Endometrium (tissue), 2 donors: ENCODE data around the gene SLC40A1.

Source experiments
- FAIRE-seq: peaks from 2 replicates; lab custom pipeline; 2012; peaks lifted over from hg19 to GRCh38; lab: Jason Lieb, UNC
- donor health status: control.
- donor health status: control.

The SLC40A1 gene

DNA sequence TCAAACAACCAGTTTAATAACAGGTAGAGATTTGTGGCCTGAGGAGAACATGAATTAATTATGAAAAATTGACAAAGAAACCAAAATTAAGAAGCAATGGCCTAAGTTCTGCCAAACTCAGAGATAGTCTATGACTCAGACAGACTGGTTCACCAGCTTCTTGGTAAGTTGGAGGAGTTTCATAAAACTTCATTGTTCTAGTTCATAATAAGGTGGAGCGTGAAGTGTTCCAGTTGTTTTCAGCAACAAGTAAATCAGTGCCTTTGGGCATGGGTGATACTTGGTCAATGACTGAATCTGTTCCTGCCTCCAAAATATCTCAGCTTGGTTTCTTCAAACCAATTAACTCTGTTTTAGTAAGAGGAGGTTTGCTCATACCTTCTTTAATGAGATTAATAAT lies 40.0 kb downstream of the SLC40A1 start:
- FAIRE-seq: no peak

DNA sequence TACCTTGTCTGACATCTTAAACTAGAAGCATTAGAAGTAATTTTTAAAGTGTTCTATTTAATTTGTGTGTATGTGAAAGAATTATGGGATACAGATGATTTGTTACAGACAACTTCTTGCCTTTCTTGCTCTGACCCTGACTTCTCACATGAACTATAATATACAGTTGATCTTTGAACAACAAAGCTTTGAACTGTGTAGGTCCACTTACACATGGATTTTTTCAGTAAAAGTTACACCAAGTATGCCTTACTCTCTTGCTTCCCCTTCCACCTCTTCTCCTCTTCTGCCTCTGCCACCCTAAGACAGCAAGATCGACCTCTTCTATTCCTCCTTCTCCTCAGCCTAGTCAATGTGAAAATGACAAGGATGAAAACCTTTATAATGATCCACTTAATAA lies 42.2 kb downstream of the SLC40A1 start:
- no peak for FAIRE-seq

DNA sequence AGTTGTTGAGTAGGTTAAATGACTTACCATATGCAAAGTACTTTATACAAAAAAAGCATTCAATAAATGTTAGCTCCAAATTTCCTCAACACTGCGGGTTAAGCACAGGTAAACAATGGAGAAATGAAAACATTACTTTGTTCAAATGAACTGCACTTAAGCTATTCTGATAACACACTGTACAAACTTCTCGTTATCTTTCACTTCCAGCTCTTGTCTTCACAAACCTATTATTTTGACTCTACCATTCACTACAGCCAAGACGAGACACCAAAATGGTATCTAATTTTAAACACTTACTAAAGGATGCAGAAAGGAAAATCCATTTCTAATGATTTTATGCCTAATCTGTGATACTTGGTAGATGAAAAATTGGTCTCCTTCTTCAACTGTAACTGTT lies 43.8 kb downstream of the SLC40A1 start:
- FAIRE-seq: no peak

DNA sequence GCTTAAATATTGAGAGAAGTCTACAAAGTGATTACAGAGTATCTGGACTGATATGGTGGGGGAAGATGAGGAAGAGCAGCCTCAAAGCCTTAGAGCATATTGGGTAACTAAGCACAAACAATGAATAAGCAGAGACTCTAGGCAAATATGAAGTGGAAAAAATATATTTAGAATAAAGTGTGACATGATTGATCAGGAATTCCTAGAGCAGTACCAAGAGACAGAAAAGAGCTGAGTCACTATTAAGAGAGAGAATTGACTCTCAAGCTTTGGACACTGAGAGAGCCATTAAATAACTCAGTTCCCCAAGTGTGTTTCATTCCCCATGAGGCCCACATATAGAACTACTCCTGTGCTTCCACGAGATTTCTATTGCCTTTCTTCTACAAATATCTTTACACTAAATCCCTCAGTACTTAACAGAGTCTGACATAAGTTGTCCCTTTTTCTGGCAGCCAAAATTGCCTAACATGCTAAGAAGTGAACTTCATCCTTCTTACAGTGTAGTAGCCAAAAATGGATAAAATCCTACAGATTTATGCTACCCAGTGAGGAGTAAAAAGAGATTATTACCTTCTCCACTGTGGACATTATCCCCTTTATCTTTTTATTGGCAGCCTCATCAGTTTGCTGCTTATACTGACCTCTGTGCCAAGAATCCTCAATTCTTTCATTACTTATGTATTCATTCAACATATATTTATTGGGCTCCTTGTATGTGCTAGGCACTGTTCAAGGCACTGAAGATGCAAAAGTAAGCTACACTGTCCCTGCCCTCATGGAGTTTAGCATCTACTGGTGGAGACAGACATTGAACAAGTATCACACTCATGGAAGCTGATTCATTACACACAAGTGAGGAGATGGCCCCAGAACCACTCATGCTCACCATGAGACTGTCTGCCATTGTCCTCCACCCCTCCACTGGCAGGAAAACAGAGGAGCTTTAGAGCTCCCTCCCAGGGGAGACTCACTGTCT lies 45.4 kb downstream of the SLC40A1 start:
- FAIRE-seq: no peak

DNA sequence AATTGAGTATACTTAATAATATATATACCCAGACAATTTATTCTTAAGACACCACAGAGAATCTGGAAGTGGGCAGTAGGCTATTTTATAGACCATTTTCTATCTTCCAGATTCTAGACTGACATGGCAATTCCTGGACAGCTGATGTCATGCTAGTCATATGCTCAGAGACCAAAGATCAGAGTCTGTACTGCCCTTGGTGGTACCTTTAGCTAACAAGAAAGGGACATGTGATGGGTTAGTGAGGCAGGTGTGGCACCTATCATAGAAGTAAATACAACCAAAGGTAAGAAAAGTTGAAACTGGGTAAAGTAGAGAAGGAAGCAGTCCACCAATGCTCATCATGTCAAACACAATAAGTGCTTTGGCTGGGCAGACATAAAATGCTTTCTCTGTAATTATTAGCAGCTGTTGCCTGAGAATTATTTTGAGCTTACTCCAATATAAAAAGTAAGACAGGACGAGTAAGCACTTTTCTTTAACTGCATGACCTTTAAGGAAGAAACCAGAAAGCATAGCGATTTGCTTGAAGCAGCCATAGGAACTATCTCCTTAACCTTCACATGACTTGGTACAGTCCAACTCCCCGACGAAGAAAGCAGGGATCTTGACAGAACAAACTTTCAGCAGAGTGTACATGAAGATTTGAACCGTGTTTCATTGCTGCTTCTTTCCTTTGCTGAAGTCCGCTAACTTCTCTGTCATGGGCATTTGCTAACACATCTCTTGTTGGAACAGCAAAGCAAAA lies 47.1 kb downstream of the SLC40A1 start:
- FAIRE-seq: peak; percentile 72

DNA sequence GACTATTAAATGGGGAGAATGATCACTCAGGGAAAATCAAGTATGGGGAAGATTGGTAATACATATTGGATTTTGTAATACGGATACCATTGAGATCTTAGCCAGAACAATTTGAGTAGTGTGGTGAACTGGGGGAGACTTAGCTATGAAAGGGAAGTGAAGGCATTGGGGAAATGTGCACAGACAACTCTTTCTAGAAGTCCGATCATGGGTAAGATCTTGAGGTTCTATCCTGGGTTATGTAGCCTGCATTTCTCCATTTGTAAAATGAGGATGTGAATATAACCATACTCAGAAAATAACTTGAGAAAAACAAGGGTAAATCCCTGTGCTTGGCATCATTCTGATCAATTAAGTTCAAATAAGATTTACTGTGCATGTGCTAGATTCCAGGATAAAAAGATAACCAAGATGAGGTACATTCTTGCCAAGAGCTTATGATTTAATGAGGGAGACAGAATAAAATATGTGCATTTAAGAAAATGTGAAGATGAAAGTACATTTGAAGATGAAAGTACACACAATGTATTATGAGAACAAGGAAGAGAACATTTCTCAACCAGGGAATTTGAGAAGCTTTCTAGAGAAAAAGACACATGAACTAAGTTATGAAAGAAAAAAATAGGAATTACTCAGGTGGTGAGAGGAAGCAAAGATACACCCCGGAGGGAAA lies 49.5 kb downstream of the SLC40A1 start:
- no peak for FAIRE-seq

DNA sequence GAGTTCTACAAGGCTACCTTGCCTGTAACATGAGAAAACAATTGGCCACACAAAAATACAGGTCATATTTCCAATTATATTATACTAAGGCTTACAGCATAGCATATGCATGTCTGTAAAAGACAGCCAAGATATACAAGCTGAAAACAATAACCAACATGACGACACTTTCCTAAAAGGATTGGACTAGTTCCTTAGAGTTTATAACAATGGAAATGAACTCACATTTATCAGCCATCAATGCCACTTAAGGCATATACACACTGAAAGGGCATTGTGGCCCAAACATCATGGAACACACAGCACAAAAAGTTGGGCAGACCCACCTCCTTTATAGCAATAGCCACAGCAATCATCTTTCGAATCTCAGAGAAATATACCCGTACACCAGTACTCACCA lies 52.0 kb downstream of the SLC40A1 start:
- FAIRE-seq: no peak

DNA sequence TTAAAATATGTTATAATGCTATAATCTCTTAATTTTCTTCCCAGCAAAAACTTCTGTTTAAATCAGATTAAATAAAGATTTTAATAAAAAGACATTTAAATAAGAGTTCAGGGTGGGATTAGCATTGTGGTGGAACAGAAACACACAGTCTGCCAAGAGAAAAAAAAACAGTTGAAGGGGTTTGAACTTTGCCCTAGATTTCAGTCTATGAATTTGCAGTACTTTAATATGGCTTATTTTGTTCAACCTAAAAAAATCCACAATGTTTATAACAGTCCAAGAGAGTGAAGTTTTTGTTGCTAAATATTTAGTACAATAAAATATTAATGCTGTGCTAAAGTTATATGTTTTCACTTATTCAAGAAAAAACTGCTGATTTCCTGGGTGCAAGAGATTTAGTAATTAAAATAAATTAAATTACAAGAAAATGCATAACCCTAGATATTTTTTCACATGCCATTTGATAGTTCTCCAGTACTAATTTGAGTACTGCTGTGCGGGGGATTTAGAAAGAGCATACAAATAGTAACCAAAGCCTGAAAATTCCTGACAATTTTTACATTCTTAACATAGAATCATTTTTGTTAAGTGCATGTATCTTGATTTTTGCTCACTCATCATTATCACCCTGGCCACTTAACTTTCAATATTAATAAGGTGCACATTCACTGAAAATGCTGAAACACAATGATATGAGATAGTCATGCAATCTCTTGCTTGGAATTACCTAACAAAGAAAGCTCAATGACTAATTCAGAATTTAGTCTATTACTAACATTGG lies 52.6 kb downstream of the SLC40A1 start:
- FAIRE-seq: peak; percentile 80

DNA sequence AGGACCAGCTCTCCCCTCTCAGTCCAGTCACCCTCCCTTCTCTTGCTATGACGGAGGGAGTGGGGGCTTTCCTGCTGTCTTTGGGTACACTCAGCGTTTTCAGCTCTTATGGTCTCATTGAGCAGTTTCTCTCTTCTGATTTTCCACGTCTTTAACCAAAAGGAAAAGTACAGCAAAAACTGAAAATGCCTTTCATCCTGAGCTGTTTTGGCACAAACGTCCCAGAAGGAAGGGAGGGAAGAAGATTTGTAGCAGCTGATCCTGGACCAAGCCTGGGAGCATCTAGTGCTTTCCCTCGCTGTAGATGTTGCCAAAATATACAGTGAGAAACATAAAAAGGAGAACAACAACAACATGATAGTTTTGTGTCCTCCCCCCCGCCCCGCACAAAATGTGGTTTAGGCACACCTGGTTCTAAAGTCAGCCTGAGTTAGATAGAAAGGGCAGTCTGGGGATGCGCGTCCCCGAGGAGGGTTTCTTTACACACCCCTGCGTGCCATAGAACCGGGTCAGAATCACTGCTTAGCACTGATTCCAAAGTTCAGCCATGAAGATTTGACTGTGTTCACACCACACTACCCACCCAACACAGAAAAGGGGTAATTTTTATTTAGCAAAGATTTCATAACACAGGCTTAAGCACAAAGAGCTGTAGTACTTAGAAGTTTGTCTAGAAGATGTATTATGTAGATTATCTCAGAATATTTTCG lies 53.4 kb downstream of the SLC40A1 start:
- peak; percentile 33 for FAIRE-seq

DNA sequence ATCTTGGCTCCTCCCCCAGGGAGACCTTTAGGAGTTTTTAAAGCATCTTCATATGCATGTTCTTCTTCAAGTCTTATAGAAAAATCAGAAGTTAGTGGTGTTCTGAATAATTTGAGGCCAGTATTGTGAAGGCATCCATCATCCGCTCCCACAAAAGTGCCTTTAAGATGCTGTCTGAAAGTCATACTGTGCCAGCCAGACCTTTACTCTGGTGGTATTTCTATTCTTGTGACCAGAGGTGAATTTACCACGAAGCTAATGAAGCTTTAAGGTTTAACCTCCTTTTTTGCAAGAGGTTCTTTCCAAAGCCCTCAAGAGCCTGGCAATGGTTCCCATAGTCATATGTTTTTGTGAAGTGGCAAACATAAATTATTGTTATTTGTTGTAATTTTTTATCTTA lies 54.3 kb downstream of the SLC40A1 start:
- no peak for FAIRE-seq

DNA sequence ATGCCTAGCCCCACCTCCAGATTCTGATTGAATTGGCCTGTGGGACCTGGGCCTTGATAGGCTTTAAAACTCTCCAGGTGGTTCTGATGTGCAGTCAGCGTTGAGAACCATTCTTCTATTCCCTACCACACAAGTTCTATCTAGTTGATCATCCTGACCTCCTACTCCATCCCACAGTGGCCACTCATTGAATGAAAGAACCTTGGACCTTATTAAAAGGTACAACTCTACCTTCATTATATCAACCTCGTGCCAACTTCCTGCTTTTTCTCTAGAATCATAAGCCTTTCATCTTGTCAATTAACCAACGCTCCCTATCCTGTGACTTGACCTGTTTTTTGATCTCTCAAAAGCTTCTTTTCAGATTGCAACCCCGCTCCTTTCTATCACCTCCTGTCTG lies 55.8 kb downstream of the SLC40A1 start:
- FAIRE-seq: no peak

DNA sequence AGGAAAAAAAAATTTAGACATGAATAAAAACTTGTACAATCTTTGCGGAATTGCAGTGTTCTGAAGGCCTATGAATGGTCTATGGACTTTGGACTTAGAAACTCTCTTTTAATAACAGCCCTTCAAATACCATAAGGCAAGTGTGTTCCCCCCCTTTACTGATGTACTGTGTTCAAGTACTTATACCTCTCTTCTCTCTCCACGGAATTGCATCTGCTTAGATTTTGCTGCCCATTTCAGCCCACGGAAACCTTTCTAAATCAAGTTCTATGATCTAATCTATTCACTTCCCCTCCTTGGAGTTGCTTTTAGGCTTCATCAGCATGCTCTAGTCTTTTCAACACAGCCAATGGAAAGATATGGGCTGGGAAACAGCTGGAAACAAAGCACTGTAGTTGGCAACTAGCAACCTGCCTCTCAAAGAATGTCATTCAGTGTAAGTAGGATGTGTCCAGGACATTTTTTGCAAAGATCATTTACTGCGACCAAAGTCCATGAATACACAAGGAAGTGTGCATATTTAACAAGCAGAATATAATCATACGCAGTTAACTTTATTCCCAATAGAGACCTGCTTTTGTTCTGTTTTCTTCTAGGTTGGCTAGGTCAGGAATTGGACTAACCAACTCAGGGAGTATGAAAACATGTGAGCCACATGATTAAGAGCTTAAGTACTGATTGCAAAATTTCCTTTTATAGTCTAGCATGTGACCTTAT lies 58.0 kb downstream of the SLC40A1 start:
- peak; percentile 72 for FAIRE-seq

DNA sequence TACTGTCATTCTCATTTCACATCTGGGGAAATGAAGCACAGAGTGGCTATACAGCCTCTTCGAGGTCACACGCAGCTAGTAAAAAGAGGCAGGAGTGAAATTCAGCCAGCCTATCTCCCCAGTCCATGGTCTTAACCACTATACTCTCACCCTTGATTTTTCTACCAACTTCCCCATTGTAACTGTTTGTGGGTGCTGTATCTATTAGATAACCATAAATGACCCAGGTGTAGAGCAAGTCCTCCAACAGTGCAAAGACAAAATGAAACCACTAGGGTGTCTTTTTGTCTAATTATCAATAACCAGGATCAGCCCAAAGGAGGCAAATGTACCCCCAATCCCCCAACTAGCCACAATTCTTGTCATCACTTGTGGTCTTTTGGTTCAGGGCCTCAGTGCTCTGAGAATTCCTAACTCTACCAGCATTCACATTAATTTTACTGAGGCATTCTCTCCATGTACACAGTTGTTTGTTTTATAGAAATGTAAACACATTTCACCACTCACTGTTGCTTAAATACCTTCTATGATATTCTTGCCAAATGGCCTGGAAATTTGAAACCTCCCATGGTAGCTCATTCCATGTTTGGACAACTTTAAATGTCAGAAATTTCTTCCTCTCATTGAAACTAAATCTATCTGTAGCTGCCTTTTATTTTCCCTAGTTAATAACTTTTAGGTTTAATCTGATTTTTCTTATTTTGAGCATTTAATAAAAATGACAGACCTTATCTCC lies 58.7 kb downstream of the SLC40A1 start:
- FAIRE-seq: peak; percentile 99

DNA sequence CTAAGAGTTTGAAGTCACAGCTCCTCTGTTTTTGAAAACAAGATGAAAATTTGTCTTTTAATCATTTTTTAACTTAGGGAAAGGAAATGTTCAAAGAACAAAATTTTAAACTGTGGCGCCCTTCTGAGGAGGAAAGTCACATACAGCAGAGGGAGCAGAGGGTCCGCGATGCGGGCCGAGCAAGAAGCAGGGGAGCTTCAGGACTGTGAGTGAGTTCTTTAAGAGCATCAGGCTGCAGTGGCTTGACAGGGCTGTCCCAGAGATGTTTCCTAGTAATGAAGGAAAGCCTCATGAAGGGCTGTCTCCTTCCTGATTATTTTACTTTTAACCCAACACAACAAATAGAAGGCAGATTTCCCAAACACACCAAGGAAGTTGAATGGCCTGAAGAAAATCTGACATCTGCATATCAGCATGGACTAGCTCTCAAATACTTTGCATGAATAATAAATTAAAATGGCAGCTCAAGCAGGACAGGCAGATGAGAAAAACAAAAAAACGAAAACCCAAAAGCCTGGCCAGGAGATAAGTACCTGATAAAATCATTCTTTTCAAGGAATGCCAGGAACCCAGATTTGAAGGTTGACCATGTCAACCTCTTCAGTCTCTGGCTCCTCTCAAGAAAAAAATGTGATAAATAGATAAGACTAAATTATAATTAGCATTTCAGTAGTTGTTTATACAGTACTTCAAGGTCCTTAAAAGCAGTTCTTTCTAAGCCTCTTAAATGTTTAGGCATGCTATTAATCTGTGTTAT lies 60.8 kb downstream of the SLC40A1 start:
- FAIRE-seq: no peak

DNA sequence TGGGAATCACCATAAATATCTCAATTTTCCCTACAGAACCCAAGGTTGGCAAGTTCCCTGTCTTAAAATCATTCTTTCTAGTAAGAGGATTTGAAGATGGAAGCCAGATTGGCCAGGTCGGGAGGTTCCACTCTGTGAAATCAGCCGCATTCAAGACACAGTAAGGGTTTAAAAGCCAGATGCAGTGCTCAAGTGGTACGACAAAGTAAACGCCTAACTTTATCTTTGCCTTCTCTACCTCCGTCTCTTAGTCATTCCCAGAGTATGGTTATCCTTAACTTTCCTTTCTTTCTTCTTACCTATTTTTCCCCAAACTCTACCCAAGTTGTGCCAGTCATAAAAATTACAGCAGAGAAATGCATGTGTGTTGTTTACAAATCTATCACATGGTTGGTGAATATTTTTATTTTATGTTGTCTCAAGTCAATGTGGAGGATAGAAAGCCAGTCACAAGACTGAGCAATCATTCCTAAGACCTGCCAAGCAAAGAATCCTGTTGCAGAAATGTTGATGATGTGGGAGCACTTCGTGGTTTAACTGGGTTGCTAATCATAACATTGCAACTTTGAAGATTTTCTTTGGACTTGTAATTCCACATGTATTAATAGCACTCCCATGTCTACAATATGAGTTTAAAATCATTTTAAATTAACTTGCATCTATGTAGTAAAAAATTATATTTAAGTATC lies 62.6 kb downstream of the SLC40A1 start:
- FAIRE-seq: no peak

DNA sequence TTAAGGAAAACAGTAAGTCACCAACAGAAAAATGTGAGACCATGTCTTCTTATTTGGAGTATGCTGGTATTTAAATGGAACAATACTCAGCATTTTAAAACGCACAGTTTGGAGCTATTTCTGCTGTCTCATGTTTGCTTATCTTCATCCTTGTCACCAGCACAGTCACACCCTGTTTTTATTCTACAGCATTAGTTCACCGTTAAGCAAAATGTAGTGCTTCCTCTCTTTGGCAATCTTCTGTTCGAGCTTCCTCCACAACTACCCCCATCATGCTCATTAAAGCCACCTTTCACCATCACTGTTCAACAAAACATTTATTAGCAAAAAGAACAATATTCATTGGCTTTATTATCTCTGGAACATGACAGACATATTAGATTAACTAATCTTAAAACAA lies 64.0 kb downstream of the SLC40A1 start:
- no peak for FAIRE-seq

DNA sequence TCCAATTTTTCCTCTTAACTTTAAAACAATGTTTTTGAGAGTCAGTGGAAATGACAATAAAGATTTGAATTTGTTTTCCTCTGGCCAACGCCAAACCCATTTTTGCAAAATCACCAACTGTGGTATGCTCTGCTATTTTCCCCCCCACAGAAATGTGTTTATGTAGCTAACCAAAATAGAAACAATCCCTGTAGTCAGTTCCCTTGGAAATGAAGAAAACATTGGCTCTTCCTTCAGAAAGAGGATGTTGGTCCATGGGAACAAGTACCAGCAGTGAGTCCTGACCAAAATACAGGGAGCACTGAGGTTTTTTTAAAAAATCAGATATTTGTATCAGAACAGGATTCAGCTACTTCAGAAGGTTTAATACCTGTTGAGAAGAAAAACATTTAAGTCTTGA lies 65.3 kb downstream of the SLC40A1 start:
- FAIRE-seq: peak; percentile 79

DNA sequence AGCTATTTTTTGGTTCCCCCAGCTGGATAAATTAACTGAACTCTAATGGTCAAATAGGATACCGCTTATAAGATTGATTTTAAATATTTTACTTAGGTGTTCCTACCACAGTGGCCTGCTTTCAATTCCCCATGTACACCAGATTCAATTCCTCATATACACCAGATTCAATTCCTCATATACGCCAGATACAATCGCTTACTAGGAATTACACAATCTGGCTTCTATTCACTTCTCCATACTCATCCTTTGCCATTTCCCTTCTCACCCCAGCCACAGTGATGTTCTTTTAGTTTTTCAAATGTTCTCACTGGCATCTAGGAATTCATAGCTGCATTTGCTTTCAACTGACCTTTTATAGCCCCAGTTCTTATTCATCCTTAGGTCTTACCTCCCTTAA lies 66.5 kb downstream of the SLC40A1 start:
- no peak for FAIRE-seq

DNA sequence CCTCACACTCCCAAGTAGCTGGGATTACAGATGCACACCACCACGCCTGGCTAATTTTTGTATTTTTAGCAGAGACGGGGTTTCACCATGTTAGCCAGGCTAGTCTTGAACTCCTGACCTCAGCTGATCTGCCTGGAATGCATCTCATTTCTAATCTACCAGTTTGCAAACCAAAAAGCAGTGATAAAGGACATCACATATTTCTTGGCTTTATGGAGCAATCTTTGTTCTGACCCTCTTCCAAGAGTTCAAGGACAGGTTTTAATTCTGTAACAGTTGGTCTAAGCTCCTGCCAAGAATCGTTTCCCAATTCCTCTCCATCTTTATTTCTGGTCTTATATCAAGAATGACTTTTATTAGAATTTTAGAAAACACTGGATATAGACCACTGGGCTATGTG lies 67.7 kb downstream of the SLC40A1 start:
- FAIRE-seq: no peak
